ENCODE measurements around the gene CD33.
"Not testable (repeated sequence)": the region's sequence is repeated elsewhere in the genome, so short reads cannot be mapped to it uniquely, and the experiment has no call there.

CD33 gene

DNA sequence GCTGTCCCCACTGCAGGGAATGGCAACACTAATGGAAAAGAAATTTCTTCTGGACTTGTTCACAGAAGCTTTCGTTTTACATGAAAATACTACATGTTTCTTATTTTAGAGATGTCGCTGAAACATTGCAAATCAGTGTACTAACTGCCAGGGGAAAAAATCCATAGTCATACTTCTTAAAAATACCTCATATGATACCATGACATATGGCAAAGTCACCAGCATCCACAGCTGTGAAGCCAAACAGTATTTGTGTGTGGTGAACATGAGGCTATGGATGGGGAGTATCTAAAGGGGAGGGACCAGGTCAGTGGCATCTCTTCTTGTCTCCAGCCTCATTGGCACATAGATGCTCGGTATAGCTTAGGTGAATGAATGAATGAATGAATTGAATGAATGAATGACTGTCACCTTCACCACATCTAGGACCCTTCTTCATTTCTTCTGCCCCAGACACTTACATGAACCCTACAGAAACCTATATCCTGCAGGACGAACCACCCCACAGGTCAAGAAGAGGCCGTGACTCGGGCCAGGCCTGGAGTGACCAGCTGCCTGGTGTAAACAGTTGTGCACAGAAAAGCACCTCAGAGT lies 14.6 kb upstream of the CD33 start:
- no peak for DNase-seq (ENCODE audit: low read depth in 3 of 3)

DNA sequence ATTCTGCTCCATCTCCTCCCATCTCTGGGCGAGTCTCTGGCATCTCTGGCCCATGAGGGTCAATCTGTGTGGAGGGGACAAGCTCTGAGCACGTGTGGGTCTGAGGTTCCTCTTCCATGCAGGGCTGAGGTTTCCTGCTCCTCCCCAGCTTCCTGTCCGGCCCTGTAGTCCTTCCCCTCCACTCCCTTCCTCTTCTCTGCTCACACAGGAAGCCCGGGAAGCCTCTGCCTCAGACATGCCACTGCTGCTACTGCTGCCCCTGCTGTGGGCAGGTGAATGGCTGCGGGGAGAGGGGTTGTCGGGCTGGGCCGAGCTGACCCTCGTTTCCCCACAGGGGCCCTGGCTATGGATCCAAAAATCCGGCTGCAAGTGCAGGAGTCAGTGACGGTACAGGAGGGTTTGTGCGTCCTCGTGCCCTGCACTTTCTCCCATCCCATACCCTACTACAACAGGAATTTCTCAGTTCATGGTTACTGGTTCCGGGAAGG lies 14.0 kb upstream of the CD33 start:
- DNase-seq (ENCODE audit: low read depth in 3 of 3), result not testable (repeated sequence)

DNA sequence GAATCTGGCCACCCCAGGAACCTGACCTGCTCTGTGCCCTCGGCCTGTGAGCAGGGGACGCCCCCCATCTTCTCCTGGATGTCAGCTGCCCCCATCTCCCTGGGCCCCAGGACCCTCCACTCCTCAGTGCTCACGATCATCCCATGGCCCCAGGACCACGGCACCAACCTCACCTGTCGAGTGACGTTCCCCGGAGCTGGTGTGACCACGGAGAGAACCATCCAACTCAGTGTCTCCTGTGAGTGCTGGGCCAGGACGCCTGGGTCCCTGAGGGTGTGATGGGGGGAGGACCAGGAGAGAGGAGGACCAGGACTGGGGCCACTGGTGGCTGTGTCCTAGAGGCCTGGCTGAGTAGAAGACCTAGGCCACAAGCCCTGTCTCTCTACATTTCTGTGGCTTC lies 13.0 kb upstream of the CD33 start:
- DNase-seq (ENCODE audit: low read depth in 3 of 3), result no peak

DNA sequence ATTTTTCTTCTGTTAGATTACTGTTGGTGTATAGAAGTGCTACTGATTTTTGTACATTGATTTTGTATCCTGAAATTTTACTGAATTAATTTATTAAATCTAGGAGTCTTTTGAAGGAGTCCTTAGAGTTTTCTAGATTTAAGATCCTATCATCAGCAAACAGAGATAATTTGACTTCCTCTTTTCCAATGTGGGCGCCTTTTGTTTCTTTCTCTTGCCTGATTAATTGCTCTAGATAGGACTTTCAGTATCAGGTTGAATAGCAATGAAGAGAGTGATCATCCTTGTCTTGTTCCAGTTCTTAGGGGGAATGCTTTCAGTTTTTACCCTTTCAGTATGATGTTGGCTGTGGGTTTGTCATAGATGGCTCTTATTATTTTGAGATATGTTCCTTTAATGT lies 5.6 kb upstream of the CD33 start:
- DNase-seq (ENCODE audit: low read depth in 3 of 3), result no peak

DNA sequence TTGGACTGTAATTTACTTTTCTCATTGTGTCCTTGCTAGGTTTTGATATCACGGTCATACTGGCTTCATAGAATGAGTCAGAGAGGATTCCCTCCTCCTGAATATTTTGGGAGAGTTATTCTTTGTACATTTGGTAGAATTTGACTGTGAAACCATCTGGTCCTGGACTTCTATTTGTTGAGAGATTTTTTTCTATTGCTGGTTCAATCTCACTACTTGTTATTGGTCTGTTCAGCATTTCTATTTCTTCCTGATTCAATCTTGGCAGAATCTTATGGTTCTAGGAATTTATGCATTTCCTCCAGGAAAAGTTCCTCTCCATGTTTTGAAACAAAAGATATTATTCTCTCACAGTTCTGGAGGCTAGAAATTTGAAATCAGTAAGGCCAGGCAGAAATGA lies 4.9 kb upstream of the CD33 start:
- no peak for DNase-seq (ENCODE audit: low read depth in 3 of 3)

DNA sequence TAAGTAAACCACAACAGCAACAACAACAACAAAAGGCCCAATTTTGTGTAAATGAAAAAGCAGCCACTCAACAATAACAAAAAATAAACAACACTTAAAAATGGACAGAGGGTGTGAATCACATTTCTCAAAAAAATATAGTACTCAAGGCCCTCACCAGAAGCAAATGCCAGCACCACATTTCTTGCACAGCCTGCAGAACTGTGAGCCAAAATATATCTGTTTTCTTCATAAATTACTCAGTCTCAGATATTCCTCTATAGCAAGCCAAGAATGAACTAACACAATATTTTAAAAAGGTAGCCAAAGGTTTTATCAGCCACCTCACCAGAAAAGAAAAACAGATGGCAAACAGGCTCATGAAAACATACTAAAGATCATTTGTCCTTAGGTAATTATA lies 3.9 kb upstream of the CD33 start:
- DNase-seq (ENCODE audit: low read depth in 3 of 3), result no peak

DNA sequence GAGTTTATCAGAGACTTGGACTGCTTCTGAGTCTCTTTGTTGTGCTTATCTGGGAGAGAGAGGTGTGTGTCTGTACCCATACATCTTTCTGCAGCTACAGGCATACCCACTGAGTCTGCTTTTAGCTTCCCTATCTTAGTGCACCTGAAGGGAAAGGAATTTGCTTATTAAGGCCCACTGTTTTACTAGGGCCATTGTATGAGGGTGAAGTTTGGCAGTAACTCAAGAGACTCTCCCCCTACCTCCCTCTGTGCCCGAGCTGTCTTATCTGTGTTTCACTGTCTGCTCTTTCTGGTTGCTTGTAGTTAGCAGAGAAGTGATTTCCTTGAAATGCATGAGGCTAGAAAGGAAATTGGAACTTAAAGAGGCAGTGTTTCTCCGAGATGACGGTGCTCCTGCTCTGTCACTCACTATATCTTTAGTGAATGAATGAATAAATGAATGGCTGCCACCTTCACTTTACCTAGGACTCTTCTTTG lies 678 bp upstream of the CD33 start:
- DNase-seq (ENCODE audit: low read depth in 3 of 3), result no peak

DNA sequence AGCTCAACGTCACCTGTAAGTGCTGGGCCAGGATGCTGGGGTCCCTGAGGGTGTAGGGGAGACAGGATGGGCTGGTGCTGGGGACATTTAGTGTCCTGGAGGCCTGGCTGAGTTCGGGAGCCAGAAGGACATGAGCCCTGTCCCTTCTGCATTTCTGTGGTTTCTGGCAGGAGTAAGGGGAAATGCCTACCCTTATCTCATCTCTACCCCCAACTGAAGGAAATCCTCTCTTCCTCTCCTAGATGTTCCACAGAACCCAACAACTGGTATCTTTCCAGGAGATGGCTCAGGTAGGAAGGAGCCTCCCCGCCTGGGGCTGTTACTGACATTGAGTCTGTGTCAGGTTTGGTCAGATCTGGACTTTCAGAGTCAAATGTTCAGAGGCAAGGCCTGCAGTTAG lies 1.2 kb downstream of the CD33 start:
- no peak for DNase-seq (ENCODE audit: low read depth in 3 of 3)

DNA sequence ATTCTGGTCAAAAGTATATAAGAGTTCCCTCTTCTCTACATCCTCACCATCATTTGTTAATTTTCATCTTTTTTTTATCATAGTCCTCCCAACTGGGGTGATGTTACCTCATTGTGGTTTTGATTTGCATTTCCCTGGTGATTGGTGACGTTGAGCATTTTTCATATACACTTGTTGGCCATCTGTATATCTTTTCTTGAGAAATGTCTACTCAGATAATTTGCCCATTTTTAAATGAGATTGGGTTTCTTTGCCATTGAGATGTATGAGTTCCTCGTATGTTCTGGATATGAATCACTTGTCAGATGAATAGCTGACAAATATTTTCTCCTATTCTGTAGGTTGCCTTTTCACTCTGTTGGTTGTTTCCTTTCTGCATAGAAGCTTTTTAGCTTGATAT lies 2.4 kb downstream of the CD33 start:
- DNase-seq (ENCODE audit: low read depth in 3 of 3), result no peak

DNA sequence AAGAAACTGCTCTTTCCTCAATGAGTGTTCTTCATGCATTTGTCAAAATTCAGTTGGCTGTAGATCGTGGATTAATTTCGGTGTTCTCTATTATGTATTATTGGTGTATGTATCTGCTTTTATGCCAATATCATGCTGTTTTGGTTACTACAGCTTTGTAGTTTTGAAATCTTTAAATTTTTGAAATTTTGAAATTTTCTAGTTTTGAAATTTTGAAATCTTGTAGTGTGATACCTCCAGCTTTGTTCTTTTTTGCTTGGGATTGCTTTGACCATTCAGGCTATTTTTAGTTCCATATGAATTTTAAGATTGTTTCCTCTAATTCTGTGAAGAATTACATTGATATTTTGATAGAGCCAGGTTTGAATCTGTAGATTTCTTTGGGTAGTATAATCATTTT lies 3.1 kb downstream of the CD33 start:
- no peak for DNase-seq (ENCODE audit: low read depth in 3 of 3)

DNA sequence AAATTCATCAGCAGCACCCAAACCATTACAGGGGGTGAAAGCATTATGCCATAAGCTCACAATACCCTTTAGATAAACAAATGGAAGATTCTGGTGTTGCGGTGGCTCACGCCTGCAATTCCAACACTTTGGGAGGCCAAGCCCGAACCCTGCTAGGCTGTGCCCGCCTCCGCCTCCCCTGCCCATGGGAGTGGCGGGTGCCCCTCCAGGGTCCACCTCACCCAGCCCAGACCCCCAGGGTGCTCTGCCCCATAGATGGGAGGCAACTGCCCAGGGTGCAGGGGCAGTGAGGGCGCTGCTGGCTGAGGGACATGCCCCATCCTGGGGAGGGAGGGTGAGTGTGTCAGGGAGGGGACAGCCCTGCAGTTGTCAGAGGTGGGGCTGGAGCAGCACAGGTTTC lies 16.0 kb downstream of the CD33 start:
- DNase-seq (ENCODE audit: low read depth in 3 of 3), result no peak

DNA sequence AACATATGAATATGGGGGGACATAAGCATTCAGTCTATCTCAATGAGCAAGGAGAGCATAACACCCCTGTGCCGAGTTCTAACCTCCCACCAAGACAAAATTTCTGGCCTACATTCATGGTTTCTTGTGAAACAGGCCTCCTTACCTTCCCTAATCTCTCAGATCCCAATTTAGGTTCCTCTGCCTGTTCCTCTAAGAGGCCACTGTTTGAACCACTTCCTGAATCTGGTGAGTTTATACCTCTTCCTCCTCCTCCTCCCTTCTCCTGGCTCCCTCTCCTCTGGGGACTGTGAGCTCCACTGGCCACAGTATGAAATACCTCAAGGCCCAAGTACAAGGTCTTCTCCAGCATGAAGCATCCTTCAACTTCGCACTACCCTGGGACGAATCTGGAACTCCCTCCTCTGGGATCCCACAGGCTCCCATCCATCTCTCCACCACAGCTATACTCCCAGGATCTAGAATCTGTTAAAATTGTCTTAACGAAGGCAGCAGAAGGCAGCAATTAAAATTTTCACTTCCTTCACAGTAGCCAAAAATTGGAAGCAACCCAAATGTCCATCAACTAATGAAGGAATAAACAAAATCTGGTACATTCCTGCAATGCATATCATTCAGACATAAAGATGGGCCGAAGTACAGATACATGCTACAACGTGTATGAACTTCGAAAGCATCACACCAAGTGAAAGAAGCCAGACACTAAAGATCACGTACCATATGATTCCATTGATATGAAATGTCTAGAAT lies 18.2 kb downstream of the CD33 start:
- DNase-seq (ENCODE audit: low read depth in 3 of 3), result no peak

DNA sequence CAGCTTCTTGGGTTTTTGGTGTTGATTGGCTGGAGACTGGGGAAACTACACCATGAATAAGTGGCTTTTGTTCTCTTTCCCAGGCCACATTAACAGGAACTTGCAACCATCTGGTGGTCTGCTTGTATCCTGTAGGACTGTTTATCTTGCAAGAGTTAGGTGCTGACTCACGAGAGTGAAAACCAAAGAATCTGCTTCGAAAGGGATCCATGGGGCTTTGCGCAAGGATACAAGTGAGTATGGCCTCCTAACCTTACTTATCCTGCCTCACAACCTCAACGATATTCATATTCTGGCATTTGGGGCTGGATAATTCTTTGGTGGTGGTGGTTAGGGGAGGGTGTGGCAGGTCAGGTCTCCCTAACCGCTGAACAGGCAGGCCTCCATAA lies 21.3 kb downstream of the CD33 start:
- DNase-seq (ENCODE audit: low read depth in 3 of 3), result no peak

DNA sequence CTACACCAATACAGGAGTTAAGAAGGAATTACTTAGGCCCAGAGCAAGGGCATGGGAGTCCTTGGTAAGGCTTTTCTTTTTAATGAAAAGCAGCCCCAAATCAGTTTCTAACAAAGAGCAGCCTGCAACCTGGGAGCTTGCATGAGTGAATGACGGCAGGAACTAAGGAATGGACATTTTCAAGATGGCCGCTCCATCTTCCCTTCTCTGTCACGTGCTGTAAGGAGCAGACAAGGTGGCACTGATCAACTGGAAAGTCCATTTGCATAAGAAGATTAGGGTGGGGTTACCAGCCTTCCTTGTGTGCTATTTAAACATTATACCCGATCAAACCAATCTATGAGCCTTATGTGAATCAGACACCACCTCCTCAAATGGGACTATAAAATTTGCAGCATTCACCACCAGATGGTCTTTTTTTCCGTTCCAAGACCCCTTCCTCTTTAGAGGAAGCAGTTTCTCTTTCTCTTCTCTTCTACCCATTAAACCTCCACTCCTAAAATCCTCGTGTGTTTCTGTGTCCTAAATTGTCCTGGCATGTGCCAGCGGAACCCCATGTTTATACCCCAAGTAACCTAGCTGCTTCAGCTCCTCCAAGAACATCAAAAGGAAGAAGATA lies 23.2 kb downstream of the CD33 start:
- DNase-seq (ENCODE audit: low read depth in 3 of 3), result no peak

DNA sequence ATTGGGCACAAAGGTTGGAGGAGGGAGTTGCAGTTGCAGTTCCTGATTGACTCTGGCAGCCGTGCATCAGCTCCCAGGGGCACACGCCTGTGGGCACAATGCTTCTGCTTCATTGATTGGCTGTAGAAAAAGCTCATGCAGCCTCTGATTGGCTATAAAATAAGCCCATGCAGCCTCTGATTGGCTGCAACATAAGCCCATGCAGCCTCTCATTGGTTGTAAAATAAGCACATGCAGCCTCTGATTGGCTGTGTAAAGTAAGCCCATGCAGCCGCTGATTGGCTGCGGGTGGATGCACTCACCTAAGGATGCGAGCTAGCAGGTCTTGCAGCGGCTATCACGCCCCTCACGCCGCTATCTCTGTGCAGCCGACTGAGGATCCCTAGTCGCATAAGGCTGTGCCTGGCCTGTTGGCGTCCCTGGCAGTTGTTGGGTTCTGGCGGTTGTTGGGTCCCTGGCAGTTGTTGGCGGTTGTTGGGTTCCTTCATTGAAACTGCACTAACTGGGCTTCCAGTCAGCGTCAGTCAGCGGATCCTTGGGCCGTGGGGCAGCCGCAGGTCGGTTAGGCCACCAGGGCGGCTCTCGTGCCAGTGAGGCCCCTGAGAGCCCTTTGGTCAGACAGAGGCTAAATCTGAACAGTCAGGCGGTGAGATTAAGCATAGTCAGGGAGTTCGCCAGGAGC lies 26.0 kb downstream of the CD33 start, which contains the start of gene SIGLECL1:
TSS of gene SIGLECL1 (plus strand) at position 295 of the 682 bp plus-strand sequence. CDS start 12,993 bp downstream, outside the sequence.
- DNase-seq (ENCODE audit: low read depth in 3 of 3), result no peak

DNA sequence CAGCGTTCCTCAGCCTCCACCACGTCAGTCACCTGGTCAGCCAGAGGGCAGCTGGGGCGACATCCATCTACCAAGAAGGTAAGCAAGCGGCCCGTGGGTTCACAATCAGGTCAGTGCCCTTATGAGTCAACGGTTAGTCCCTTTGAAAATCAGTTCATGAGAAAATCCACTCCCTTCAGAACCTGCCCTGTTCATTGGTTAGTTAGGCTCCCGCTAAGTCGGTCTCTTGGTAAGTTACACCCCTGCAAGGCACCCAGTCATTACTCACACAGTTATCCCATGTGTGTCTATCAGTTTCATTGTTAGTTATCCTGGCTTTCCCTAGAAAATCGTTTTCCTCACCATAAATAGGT lies 26.6 kb downstream of the CD33 start:
- no peak for DNase-seq (ENCODE audit: low read depth in 3 of 3)

DNA sequence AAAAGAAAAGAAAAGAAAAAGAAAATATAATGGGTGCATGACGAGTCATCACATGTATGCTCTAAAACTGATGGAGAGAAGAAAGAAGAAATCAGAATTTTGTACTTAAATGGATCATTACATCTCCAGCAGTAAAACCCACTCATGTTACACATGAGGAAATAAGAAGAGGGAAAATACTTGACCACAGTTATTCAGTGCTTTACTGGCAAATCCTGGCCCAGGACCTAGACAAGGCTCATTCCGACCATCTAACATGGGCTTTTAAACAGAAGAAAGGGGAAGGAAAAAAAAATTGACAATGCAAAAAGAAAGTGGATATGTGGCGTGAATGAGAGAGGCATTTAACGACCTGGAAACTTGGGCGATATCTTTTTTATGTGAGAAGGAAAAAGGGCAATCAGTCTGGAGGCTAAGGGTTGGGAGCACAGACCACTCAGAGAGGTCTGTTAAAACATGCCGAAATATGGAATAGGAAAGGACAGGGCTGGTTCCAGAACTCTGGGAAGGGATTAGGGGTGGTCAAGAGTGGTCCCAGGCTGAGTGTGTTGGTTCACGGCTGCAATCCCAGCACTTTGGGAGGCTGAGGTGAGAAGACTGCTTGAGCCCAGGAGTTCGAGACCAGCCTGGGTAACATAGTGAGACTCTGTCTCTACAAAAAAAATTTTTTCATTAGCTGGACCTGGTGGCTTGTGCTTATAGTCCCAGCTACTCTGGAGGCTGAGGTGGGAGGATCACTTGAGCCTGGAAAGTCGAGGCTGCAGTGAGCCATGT lies 27.6 kb downstream of the CD33 start:
- DNase-seq (ENCODE audit: low read depth in 3 of 3), result no peak

DNA sequence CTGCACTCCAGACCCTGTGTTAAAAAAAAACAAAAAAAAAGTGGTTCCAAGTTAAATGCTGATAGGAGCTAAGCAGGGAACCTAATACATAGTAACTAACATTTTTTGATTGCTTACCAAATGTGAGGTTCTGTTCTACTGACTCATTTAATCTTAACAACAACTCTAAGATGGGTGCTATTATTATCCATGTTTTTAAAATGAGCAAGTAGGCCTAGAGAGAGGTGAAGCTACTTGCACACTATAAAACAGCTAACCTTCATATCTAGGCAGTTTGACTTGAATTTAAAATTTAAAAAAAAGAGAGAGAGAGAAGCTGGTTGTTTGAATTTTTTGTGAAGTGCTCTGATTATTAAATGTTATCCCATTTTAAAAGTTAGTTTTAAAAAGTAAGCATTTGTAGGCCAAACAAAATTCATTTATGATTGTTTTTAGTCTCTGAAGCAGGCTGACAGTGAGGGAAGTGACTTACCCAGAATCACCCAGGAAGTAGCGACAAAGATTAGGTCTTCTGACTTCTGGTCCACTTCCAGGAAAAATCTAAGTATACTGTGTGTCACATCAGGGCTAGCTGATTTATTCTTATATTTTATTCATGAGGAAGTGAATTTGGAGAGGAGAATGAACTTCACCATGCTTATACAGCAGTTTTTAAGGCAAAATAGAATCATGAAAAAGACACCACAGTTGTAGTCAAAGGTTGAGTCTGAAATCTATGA lies 28.4 kb downstream of the CD33 start:
- DNase-seq (ENCODE audit: low read depth in 3 of 3), result no peak

DNA sequence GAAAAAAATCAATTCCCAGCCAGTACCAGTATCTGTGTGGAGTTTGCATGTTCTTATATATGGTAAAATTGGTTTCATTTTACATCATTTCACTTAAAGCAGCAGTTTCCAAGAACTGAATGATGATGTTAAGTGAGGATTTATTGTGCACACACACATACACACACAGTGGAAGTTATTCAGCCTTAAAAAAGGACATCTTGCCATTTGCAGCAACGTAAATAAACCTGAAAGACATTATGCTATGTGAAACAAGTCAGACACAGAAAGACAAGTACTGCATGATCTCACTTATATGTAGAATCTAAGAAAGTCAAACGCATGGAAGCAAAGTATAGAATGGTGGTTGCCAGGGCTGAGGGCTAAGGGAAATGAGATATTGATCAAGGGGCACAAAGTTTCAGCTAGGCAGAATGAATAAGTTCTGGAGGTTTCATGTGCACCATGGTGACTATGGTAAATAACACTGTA lies 31.3 kb downstream of the CD33 start:
- no peak for DNase-seq (ENCODE audit: low read depth in 3 of 3)

DNA sequence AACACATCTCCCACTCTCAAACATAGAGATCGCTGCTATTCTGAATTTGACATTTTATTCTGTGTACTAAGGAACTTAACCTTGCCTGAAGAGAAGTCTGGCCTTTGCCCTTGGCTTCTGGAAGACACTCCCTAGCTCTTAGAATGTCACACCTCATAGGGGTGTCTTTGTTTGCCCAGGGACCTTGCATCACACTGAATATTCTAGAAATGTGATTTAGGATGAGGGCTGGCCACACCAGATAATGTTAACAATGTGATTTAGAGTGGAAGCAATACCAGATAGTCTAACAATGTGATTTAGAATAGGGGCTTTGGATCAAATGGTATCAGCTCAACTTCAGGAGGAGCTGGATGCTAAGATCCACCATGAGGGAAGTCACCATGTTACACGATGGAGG lies 32.6 kb downstream of the CD33 start:
- no peak for DNase-seq (ENCODE audit: low read depth in 3 of 3)

All from stimulated activated CD4-positive, alpha-beta T cell treated with anti-CD3 and anti-CD28 coated beads, TNF-alpha, amount 100 ng/mL, for 4 hours (primary cell).